ENCODE measurements around the gene CANT1.
A peak's percentile ranks its signal among the peaks of the same experiment; 100 is the strongest.

The CANT1 gene

DNA sequence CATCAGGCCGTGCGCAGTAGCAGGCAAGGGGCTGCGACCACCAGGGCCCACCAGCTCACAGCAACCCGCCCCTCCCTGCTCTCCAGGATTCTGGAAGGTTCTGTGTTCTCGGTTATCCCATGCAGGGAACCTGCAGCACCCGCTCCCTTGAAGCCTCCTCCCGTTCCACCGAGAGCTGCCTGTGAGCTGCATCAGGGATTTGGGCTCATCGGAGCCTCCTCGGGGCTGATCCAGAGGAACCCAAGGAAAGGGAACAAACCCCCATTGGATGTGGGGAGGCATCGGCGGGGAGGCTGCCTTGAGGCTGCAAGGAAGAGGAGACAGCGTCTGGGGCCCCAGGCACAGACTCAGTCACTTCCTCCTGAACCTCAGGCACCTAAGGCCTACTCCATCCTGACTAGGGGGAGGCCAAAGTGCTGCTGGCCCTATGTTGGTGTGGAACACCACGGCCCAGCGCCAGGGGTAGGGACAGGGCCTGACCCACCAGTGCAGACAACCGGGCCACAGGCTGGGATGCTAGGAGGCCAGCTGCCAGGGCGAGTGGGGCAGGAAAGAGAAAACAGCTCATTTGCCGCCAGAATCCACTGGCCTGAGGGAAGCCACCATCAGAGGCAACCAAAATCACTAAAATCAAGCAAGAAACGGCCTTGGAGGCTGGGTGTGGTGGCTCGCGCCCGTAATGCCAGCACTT, 15.4 kb downstream of the CANT1 start:
- DNase-seq = no peak

DNA sequence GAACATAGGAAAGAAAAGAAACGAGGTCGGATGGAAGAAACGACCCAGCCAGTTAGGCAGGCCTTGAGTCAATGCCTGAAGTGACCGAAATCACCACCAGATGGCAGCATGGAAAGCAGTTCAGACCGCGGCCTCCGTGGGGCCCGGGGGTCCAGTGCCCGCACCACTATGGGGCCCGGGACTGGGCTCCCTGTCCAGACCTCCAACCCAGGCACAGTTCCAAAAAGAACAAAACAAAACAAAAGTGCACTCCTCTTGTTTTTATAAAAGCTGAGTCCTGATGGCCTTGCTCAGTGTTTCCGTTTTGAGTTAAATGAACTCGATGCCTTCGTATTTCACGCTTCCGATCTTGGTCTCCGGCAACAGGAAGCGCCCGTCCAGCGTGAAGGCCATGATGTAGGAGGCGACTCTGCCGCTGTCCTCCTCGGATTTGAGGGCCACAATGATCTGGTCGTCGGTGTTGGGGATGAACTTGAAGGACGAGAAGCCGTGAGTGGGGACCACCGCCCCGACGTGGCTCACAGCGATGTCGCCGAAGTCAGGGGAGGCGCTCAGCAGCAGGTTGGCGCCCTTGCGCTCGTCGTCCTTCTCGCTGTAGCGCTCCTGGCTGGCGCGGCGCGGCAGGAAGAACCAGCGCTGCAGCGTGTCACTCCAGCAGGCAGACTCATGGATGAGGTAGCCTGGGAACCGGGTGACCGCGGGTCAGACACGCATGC, 16.2 kb downstream of the CANT1 start:
- DNase-seq = no peak

DNA sequence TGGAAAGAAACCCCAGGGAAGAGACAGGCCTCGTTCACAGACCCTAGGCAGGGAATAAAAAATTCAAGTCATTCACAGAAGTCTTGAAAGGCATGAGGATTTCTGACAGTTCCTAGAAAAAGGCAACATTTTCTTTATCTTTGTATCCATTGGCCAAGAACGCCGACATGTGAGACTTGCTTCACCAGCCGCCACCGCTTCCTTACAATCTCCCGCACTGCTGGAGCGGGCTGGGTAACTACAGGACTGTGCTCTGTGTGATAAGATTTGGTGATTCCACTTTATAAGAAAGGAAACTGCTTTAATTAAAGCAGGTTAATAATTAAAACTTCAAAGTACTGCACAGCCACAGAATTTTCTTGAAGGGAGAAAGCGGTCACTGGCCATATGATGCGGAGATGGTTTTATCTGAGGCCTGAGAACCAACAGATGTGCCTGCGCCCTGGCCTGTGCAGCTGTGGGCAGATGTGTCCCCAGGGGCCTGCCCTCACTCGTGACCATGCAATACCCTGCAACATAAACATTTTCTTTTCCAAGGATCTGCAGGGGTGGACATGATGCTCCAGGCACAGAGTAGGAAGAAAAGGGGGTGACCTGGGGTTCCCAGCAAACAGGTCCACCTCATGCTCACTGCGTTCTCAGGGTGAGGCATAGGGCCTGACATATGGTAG, 16.9 kb downstream of the CANT1 start:
- DNase-seq = no peak

DNA sequence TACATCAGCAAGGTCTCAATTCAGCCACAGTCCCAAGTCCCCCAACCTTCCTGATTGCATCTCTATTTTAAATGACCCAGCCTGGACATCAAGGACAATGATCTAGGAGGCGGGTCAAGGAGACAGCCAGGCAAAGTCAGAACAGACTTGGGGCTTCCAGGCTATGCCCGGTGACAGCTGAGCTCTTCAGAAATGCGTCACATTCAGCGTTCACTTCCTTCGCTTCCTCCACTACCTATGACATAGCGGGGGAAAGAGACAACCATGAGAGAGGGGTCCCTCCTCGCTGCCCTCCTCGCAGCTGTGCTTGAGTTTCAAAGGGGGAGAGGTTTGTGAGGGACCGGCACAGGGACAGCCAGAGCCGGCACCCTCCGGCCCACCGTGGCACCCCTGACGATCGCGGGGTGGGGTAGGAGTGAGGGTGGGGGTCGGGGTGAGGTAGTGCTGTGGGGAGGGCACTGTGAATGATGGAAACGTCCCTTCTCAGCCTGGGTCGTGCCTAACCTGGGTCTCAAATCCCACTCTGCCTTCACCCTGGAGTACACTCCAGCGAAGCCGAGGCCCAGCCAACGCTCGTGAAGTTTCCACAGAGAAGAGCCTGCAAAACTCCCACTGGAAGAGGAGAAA, 17.5 kb downstream of the CANT1 start:
- DNase-seq = no peak

DNA sequence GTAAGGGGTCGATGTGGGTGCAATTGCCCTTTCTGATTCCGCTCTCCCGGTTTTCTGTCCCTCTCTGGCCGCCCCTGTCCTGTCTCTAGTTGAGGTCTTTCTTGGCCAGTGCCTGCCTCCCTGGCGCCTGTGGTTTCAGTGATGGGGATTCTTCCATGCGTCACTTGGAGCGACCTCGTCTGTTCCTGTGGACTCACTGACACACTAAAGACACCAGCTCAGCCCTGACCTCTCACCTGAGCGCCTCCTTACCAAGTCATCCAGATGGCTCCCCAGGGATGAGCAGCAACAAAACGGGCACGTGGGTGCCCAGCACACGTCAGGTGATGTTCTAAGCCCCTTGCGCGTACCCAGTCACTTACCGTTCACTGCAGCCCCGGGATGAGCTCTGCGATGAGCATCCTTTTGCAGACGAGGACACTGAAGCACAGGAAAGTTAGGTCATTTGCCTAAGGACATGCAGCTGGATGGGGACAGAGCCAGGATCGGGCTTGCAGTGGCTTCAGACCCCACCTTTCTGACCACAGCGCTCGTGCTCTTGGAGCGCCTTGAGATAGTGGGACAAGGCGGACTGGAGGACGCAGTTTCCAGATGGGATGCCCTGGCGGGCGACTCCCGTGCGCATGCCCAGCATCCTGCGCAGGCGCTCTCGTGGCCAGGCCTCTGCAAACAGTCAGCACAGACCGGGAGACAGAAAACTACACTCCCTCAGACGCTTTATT, 18.4 kb downstream of the CANT1 start:
- DNase-seq = no peak

DNA sequence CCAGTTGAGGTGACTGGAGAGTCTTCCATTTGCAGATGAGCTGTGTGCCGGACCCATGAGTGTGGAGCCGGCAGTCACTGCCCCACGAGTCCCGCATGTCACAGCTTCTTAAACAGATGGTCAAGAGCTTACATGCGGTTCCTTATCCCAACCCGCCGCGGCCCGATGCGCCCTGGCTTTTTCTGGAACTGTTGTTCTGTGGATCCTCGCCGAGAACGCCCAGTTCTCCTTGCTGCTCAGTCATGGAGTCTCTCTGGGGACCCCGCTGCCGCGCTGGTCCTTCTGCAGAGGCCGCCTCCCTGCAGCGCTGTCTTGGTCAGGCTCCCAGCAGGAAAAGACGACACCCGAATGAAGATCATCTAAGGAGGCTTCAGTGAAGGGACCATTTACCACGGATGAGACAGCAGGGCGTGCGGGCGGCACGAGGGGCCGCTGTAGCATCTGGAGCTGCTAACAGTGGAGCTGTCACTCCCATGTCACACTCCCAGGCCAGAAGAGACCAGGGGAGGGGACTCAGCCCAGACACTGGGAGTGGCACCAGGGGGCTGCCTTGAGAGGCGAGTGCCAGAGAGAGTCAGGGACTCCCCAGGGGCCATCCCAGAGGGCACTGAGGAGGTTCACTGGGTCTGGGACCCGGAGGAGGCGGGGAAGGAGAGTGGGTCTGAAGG, 19.1 kb downstream of the CANT1 start:
- DNase-seq = no peak

DNA sequence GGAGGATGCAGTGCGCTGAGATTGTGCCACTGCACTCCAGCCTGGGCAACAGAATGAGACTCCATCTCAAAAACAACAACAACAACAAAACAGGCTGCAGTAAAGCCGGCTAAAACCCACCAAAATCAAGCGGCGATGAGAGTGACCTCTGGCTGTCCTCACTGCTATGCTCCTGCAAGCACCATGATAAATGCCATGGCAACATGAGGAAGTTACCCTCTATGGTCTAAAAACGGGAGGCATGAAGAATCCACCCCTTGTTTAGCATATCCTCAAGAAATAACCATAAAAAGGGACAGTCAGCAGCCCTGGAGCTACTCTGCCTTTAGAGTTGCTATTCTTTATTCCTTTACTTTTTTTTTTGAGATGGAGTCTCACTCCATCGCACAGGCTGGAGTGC, 21.4 kb downstream of the CANT1 start:
- DNase-seq = no peak

DNA sequence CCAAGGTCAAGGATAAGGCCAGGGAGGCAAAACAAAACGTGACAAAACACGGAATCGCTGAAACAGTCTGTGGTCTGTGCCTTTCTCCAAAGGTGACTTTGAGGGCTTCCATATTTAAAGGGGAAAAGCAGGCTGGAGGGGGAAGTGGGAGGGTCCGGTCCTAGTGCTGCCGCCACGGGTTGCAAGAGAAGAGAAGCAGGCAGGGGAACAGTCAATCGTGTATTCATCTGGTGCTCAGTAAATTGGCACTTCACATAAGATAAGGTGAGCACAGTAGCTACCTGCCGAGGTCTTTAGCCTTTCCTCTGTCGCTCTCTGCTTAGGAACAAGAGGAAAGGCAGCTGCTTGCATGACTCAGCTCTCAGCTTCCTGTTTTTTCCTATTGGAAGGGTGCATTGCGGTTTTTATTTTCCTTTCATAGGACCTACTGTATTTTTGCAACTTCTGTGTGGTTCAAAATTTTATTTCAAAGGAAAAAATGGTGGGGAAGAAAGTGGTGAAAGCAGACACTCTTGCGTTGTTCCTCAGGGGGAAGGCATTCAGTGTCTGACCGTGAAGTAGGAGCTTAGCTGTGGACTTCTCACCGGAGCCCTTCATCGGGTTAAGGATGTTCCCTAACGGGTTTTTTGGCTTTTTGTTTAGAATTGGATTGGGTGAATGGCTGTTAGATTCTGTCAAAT, 22.8 kb downstream of the CANT1 start:
- no peak for DNase-seq

DNA sequence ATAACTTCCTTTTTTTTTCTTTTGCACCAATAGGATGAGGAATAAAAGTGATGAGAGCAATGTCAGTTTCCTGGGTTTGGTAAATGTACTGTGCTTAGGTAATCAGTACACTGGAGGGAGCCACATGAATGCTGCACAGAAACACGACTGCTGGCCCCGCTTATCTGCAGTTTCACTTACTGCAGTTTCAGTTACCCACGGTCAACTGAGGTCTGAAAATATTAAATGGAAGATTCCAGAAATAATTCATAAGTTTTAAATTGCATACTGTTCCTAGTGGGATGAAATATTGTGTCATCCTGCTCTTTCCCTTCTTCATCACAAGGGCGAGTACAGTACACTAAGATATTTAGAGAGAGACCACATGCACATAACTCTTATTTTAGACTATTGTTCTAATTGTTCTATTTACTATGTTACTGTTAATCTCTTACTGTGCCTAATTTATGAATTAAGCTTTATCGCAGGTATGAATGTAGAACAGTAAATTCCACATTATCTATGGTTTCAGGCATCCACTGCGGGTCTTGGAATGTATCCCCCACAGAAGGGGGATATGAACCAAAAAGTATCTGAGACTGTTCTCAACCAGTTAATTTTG, 23.4 kb downstream of the CANT1 start:
- no peak for DNase-seq

DNA sequence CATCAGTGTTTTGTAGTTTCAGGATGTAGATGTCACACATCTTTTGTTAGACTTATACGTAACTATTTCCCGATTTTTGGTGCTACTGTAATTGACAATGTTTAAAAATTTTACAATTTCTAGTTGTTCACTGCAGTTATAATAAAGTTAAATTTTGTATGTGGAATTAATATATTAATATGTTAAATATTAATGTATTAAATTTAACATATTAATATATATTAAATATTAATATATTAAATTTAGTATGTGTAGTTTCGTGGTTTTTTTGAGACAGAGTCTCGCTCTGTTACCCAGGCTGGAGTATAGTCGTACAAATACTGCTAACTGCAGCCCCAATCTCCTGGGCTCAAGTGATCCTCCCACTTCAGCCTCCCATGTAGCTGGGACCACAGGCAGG, 24.2 kb downstream of the CANT1 start:
- DNase-seq = no peak

DNA sequence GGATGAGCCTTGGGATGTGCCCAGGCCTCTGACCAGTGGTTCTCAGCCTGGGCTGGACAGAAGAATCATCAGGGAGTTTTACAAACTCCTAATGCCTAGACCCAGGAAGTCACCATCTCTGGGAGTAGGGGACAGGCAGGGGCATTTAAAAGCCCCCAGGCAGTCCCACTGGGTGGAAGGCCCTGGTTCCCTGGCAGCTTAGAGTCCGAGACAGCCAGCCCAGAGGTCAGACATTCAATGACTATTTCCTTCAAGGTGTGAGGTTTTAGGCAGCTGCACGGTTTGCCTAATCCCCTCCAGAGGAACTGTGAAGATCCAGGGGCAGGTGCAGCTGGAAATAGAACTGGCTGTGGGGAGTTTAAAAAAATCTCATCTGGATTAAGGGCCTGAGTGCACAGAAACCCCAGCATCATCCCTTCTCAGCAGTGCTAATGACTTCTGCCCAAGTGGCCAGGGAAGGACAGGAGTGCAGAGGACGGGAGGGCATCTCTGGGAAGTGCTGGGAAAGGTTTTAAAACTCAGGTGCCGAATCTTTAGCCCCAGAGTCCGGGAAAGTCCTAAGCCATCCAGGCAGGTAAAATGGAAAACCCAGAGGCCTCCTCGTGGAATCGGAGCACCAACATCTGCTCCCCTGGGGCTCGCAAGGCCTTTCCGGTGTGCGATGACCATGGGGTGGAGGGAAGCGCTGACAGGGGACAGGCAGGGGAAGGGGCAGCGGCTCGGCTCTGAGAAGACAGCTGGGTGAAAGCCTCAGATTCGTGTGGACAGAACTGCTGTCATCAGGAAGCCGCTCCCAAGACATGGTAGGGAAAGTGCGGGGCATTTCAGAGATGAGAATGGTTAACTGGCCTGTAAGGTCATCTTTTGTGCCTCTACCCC, 28.3 kb downstream of the CANT1 start:
- DNase-seq = no peak

DNA sequence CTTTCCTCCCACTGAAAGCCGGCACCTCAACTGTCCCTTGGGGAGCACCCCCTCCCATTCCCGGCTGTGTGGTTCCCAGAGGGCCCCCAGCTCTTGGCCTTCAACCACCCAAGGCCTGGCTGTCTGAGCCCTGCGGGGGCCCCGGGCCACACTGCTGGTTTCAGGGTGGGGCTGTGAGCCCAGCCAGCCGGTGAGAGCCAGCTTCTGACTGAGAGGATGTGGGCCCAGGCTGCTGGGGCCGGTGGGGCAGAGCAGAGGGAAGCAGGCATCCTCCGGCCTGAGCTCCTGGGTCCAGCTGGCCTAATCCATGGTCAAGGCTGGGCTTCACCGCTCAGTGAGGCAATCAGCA, 29.0 kb downstream of the CANT1 start:
- DNase-seq = no peak

DNA sequence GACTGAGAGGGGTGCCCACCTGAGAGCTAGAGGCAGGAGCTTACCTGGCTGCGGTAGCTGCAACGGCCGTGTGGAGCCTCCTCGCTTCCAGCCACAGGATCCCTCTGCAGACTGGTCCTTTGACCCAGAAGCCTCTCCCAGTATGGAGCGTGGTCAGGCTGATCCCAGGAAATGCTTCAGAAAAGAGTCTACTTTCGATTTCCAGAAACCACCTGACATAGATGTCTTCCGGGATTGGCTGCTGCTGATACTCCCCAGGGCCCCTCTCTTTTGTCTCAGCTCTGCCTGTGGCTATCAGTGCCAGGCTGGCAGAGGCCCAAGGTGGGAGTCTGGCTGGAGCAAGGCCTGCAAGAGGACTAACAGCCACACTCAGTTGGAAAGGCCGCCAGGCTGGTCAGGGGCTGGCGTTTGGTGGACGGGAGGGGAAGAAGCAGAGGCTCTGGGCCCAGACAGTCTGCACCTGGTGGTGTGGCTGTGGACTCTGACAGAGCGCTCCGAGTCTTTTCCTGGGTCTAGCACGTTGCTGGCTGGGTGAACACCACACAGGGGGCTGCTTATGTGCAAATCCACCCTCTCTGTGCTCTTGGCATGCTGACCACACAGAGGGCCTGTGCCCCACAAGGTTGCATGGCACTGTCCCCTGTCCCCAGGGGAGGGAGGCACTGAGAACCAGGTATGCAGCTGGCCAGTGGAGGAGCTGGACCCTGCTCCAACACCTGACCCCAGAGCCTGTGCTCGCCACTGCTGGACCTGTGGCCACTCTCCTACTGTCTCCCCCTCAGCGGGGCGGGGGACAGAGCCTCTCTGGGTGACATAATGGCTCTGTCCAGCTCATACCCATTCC, 29.6 kb downstream of the CANT1 start, which contains the start of gene LGALS3BP:
Gene LGALS3BP (minus strand): TSS at position 144 of the 844 bp plus-strand sequence. CDS start 2,732 bp downstream, outside the sequence.
- peak; percentile 95 for DNase-seq

DNA sequence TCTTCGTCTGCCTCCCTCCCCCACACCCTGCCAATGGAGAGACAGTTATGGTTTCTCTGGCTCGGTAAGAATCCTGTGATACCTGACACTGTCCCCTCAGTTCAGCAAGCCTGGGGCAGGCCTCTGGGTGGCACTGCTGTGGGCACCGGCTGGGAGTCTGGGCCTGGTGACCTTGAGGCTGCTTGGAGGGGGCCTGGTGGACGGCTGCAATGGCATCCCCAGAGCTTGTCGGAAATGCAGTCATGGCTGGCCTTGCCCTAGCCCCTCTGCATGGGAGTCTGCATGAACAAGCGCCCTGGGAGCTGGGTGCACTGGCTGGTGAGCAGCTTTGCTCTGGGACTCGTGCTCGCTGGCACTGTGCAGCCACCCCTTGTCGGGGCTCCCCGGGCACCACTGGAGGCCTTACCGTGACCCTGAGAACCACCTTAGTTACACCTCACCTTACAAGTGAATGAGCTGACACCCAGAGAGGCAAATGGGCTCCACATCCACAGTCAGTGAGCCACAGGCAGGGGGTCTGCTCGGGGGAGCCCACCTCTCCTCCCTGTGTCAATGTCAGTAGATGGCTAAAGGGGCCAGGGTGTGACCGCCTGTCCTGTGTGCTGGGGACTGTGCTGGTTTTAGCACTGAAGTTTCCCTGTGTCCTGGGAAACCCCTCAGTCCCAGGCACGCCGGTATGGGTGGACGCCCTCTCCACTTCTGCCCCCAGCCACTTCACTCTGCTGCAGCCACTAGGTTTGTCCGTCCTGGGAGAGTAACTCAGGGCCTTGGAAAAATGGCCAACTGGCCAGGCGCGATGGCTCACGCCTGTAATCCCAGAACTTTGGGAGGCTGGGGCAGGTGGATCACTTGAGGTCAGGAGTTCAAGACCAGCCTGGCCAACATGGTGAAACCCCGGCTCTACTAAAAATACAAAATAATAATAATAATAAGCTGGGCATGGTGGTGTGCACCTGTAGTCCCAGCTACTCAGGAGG, 31.3 kb downstream of the CANT1 start:
- DNase-seq = no peak

DNA sequence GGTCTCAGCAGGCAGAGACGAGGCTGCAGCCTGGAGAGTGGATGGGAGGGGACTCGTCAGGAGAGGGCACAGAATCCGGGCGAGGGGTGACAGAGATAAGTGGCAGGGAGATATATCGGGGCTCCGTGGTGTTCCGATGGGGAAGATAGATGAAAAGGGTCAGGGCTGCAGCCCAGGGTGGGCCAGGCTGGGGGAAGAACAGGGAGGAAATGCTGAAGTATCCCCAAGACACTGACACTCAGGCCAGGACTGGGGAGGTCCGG, 32.0 kb downstream of the CANT1 start:
- DNase-seq = no peak

DNA sequence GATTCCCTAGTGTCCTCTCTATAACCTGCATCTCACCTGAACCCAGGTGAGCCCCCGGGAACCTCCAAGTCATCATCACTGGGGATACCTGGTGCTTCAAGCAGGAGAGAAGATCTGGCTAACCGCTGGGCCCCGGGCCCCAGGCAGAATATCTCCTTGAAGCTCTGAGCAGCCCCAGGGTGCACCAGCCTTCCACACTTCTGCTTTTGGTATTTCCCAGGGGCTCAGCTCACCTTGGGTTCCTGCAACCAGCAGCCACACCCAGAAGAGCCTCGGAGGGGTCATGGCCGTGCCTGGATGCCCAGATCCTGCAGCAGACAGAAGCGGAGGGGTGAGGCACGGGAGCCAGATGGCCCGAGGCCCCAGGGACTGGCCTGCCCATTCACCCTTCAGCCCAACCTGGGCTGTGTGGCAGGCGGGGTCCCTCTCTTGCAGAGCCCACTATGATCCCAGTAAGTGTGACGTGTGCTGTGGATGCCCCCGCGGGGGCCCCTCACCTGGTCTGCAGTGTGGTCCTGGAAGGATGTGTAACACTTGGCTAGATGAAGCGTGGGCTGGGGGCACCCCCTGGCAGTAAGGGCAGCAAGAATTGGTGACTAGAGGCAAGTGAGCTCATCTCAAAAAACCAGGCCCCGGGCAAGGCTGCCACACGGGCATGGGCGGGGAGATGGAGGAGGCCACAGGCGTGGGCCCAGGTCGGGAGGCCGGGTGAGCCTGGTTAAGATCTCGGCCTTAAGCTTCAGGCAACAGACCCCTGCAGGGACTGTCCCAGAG, 32.5 kb downstream of the CANT1 start:
- DNase-seq = no peak

Measured in NCI-H1436 (cell line).